WERI-Rb-1 (cell line): ENCODE data around the gene ATP1B2.

Experiments used
- DNase-seq: peaks from one replicate; pipeline ENCODE4 v3.0.0-alpha.2; 2020
- H3K27ac ChIP-seq: fragments of 250-450 bp; sonication (Bioruptor Pico); 2 replicates; pipeline ENCODE4 v1.5.1; 2020; ENCODE audit warnings: mild to moderate bottlenecking, moderate library complexity
- H3K27me3 ChIP-seq: fragments of 250-450 bp; sonication (Bioruptor Pico); 2 replicates; pipeline ENCODE4 v1.5.1; 2021; ENCODE audit warnings: mild to moderate bottlenecking, low read depth, moderate library complexity; ENCODE audit not compliant: insufficient read depth, severe bottlenecking
- H3K36me3 ChIP-seq: fragments of 250-450 bp; sonication (Bioruptor Pico); 2 replicates; pipeline ENCODE4 v1.5.1; 2020; ENCODE audit warnings: mild to moderate bottlenecking, moderate library complexity
- H3K4me3 ChIP-seq: 2 replicates; pipeline ENCODE4 v1.5.1; 2011; ENCODE audit warnings: low read depth, mild to moderate bottlenecking, control low read depth, low read length
- H3K9me3 ChIP-seq: fragments of 250-450 bp; sonication (Bioruptor Pico); 2 replicates; pipeline ENCODE4 v1.5.1; 2021; ENCODE audit warnings: mild to moderate bottlenecking, moderate library complexity; ENCODE audit not compliant: severe bottlenecking
- TF ChIP-seq, protein P1 (sequence below): IDR thresholded peaks from 2 replicates; pipeline ENCODE4 v1.5.1; 2011; ENCODE audit warnings: low read depth, mild to moderate bottlenecking, control low read depth, inconsistent platforms, low read length

ATP1B2 gene, protein sequence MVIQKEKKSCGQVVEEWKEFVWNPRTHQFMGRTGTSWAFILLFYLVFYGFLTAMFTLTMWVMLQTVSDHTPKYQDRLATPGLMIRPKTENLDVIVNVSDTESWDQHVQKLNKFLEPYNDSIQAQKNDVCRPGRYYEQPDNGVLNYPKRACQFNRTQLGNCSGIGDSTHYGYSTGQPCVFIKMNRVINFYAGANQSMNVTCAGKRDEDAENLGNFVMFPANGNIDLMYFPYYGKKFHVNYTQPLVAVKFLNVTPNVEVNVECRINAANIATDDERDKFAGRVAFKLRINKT

DNA sequence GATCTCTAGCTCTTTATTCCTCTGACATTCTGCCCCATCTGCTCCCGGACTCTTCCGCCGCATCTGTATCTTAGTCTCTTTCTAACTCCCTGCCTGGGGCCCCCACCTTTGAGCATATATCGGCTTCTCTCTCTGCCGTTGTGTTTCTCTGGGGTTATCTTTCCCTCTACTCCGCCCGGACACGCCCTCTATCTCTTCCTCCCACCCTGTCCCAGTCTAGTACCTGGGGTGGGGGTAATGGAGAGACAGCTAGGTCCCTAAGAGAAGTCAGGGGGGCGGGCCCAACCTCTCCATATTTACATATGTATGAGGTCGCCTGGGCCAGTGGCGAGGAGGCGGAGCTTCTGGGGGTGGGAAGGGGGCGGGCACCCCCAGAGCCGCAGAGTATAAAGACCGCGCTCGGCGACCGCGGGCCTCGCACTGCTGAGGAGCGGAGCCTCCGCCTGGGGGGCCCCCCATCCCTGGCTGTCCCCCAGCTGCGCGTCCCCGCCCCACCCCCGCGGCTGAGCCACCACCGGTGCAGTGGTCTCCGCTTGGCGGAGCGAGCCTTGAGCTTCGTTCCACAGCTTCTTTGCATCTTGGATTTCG lies at the start of gene ATP1B2:
Gene ATP1B2, plus strand, starts transcription at position 418 of the 588 bp plus-strand sequence. CDS start 593 bp downstream, outside the sequence.
- no peaks in the 10 kb centered on the region for H3K27me3 ChIP-seq
- H3K4me3 ChIP-seq = peak within 1 kb of the TSS; percentile 57
- TF ChIP-seq, protein P1, sequence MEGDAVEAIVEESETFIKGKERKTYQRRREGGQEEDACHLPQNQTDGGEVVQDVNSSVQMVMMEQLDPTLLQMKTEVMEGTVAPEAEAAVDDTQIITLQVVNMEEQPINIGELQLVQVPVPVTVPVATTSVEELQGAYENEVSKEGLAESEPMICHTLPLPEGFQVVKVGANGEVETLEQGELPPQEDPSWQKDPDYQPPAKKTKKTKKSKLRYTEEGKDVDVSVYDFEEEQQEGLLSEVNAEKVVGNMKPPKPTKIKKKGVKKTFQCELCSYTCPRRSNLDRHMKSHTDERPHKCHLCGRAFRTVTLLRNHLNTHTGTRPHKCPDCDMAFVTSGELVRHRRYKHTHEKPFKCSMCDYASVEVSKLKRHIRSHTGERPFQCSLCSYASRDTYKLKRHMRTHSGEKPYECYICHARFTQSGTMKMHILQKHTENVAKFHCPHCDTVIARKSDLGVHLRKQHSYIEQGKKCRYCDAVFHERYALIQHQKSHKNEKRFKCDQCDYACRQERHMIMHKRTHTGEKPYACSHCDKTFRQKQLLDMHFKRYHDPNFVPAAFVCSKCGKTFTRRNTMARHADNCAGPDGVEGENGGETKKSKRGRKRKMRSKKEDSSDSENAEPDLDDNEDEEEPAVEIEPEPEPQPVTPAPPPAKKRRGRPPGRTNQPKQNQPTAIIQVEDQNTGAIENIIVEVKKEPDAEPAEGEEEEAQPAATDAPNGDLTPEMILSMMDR = no peak
- DNase-seq = peak; percentile 99
- H3K27ac ChIP-seq = peak within 1 kb of the TSS; percentile 83
- peaks cover 31% of the 10 kb centered on the region for H3K36me3 ChIP-seq
- H3K9me3 ChIP-seq = no peaks in the 10 kb centered on the region

DNA sequence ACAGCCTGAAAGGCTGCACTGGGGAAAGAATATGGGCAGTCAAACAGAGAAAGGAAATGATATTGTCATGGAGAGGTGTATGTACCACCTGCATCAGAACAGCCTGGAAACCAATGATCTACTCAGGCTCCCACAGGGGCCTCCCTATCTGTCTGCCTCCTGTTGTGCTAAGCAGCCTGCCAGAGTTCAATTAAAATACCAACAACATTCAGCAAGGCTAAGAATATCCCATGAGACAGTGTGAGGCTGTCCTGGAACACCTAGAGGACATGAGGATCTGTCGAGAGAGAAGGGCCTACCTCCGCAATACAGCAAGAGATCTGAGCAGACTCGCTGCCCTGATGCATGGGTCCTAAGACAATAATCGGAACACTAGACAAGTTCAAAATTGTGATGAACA lies 44.4 kb upstream of the ATP1B2 start:
- H3K4me3 ChIP-seq = no peak overlapping the region
- TF ChIP-seq, protein P1 = no peak
- no peaks in the 10 kb centered on the region for H3K9me3 ChIP-seq
- peaks cover 64% of the 10 kb centered on the region for H3K36me3 ChIP-seq
- DNase-seq = no peak
- no peaks in the 10 kb centered on the region for H3K27me3 ChIP-seq
- no peak overlapping the region for H3K27ac ChIP-seq

DNA sequence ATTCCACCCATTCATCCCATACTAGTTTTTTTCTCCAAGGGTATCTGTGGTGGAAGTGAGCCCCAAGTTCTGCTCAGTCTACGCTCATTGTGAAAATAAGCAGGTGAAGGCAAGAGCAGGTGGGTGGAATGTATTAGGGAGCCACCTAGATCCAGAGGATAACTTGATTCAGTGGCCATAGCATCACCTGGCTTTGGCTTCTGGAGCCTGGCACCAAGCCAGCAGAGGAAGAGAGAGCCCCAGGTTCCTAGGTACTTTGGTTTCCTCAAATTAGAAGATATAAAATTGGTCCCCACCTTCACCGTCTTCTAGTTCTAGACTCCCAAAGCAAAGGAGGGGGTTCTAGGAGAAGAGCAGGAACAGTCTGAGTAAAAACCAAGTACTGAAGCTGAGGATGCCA lies 40.1 kb upstream of the ATP1B2 start:
- no peaks in the 10 kb centered on the region for H3K9me3 ChIP-seq
- no peak for DNase-seq
- H3K36me3 ChIP-seq = peaks cover 38% of the 10 kb centered on the region
- TF ChIP-seq, protein P1 = no peak
- no peak overlapping the region for H3K4me3 ChIP-seq
- H3K27ac ChIP-seq = no peak overlapping the region
- H3K27me3 ChIP-seq = no peaks in the 10 kb centered on the region

DNA sequence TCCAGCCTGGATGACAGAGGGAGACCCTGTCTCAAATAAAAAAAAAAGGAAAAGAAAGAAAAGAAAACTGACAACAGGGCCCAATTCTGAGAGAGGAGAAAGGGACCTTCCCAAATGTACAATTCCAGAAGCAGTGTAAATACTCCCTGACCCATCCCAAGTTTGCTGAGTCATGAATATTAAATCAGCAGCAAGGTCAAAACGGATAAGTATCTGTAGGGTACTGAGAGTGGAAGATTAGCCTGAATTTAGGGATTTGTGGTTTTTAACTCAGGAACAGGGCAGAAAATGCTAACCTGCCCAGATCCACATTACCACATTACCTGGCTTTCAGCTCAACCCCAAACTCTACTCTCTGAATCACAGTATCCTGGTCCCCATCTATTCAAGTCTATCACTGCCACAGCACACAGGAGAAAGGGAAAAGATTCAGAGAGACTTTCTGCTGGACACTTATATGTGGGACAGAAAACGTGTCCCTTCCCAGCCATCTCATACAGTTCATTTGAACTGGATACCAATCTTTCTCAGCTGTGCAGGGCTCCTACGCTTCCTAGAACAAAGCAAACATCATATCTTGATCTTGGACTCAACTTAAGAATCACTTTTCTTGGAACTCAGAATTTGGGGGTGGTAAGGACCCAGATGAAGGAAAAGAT lies 39.0 kb upstream of the ATP1B2 start:
- Histone ChIP-seq H3K36me3 (peaks cover 30% of the 10 kb centered on the region), H3K27me3 (no peaks in the 10 kb centered on the region), H3K9me3 (no peaks in the 10 kb centered on the region), H3K27ac (no peak overlapping the region), H3K4me3 (no peak overlapping the region)
- TF ChIP-seq, protein P1 = no peak
- no peak for DNase-seq

DNA sequence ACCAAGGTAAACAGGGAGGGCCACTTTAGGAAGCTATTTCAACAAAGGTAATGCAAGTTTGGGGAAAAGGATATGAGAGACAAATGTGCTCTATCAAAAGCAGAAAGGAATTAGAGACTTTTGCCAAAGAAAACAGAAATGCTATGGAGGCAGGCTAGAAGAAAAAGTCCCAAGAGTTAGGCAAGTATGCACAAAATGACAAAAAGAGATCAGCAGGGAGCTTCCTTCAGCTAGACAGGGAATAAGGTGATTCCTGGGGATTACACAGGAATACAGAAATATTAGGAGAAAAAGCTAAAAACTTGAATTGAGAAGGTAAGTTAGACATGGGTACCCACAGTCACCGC lies 38.5 kb upstream of the ATP1B2 start:
- TF ChIP-seq, protein P1 = no peak
- H3K9me3 ChIP-seq = no peaks in the 10 kb centered on the region
- H3K36me3 ChIP-seq = peaks cover 30% of the 10 kb centered on the region
- no peaks in the 10 kb centered on the region for H3K27me3 ChIP-seq
- no peak overlapping the region for H3K27ac ChIP-seq
- no peak for DNase-seq
- H3K4me3 ChIP-seq = no peak overlapping the region
